DMS79 (cell line): Measurements from ENCODE around the gene SLC7A6OS.
A peak's percentile ranks its signal among the peaks of the same experiment; 100 is the strongest.

ENCODE experiments used
- DNase-seq: peaks from one replicate; lab custom pipeline; 2025; lab: John Stamatoyannopoulos, UW

The SLC7A6OS gene

DNA sequence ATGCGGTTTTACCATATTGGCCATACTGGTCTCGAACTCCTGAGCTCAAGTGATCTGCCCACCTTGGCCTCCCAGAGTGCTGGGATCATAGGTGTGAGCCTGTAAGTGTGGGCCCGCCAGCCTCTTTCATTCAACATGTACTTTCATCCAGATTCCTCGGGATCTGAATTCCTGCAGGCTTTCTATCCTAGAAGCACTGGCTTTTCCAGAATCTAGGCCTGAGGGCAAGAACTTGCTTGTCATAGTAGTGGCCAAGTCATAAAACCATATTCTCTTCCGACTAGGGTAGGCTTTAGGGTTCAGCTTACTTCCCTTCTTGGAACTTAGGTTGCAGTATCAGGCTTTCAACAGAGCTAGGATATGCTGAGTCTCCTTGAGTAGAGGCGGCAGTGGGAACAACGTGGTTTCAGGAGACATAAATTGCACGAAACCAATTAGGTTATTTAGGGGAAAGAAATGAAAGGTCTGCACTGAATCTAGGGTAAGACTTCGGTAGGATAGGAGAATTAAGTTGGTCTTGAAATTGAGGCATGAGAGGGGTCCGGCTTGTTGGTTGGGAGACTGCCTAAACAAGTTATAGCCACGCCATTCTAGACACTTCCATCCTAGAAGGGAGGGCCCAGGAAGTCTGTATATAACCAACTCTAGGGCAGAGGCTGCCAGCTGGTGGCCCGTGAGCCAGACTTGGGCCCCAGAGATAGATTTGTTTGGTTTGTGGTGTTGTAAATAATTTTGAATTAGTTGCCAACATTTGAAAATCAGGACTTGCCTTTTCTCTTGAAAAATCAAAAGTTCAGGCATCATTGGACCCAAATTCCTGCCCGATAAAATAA is 30.8 kb downstream of the SLC7A6OS start:
- DNase-seq: no peak

DNA sequence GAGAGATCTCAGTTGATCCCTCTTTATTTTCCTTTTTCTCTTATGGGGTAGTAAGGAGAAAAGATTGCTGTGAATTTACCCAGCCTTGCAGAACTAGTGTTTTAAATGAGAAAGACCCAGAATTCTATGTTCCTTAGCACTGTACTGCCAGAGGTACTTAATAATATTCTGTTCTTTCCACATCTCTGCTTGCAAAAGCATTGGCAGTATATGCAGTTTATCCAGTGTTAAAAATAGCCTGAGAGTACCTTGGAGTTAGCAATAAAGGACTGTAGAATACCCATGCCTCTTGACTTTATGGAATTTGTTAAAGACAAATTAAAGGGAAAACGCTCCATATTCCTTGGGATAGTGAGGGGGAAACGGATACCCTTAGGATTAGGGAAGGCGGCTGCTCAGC is 34.5 kb downstream of the SLC7A6OS start:
- DNase-seq: no peak

DNA sequence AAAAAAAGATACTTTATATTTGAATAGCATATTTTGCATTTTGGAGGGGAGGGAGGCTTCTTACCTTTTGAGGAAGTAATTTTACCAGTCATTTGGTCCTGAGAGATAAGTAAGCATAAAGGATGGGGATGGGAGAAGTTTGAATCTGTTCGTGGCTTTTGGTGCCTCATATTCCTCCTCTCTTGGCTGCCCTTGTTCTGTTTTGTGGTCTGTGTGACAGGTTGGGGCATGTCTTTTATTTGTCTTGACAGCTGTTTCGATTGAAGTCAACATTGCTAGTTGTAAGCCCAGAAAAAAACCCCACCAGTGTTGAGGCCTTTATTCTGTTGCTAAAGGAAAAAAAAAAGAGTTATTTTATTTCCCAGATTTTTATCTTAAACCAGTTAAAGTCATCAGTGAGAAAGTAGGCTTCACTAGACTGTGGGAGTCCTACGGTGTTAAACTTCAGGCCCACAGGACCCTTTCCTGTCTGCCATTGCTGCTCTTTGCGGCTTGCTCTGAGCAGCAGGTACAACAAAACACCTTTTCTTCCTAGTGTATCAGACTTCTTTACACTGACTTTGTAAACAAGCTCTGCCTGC is 35.0 kb downstream of the SLC7A6OS start:
- peak; percentile 48 for DNase-seq

DNA sequence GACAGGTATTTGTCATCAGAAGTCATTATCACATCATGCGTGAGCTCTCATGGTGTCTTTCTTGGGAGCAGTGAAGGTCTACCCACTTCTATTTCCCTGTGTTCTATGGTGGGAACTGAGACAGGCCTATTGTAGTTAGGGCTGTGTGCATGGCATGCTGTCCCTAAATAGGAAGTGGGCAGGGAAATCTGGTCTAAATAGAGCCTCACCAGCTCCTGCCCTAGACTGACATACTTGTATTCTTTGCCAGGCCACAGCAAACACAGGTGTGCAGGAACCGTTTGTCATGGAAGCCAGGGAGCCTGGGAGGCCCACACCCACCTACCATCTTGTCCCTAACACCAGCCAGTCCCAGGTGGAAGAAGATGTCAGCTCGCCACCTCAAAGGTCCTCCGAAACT is 36.3 kb downstream of the SLC7A6OS start:
- no peak for DNase-seq

DNA sequence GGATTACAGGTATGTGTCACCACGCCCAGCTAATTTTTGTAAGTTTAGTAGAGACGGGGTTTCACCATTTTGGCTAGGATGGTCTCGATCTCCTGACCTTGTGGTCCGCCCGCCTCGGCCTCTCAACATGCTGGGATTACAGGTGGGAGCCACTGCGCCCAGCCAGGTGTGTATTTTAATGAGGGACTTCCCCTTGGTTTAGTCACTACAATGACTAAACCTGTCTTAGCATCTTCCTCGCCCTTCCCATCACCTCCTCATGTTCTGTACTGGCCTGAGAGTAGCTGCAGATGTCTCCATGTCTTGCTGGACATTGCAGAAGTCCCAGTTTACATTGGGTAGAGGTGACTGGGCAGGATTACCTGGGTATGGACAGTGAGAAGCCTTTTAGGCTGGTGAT is 36.9 kb downstream of the SLC7A6OS start:
- DNase-seq: no peak

DNA sequence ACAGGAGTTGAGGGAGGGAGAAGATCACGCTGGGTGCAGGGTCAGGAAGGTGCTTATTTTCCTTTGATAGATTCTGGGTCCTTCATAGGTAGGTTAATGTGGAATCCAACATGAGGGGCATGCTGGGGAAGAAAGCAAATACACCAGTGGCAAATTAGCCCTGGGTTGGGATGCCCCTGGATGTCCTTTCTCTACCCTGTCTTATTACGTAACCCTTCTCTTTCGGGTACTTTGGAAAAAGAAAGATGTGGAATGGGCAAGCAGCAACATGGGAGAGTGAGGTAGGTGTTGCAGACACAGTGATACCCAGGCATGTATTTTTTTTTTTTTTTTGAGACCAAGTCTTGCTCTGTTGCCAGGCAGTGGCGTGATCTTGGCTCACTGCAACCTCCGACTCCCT is 37.3 kb downstream of the SLC7A6OS start:
- DNase-seq: no peak

DNA sequence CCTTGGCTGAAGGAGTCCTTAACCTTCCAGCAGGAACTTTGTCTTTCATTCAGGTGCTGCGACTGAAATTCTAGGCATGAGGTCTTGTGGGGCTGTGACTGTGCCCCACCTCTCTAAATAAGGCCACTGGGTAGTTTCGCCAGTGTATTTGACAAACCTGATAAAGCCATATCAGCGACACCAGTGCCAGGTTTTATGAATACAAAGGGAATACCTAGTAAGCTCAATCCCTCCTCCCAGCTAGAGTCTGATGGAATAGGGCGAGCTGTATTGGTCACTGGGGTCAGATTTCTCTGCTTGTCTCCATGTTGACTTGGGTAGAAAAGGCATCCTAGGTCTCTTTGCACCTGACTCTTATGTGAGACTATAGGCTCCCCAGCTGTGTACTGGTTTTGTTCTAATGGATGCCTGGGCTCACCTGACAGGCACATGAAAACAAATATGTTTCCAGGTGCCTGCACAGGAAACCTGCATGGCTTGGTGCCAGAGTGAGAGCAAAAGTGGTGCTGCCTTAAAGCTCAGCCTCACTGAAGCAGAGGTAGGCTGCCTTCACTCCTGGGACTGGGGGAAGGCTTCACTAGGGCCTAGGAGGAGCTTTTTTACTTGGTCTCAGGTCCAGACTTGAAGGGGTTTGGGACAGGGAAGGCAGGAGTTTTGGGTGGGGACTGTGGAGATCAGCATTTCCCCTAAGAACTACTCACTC is 38.1 kb downstream of the SLC7A6OS start:
- no peak for DNase-seq

DNA sequence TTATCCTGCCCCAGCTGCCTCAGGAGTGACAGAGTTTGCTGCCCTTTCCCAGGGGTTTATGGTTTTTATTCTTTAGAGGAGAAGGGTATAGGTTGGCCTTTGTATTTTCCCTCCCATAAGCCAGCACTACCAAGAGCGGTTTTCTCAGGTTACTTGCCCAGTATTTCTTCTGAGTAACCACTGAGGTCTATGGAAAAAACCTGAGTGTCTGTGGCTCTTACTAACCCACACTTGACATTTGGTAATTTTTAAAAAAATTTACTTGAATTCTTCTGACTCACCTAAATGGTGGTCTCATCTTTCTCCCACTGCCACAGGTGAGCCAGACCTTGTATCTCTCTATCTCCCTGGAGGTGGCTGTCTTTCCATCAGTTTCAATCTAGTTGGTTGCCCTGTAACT is 40.4 kb downstream of the SLC7A6OS start:
- DNase-seq: no peak

DNA sequence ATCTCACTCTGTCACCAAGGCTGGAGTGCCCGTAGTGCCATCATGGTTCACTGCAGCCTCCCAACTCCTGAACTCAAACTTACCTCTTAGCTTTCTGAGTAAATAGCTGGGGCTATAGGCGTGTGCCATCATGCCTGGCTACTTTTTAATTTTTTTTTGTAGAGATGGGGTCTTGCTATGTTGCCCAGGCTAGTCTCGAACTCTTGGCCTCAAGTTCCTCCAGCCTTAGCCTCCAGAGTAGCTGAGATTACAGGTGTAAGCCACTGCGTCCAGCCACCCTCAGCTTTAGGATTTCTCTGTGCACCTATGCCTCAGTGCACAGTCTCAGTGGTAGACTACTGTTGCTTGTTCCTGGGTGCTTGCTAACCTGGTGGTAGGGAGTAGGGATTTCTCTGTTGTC is 41.0 kb downstream of the SLC7A6OS start:
- DNase-seq: no peak

DNA sequence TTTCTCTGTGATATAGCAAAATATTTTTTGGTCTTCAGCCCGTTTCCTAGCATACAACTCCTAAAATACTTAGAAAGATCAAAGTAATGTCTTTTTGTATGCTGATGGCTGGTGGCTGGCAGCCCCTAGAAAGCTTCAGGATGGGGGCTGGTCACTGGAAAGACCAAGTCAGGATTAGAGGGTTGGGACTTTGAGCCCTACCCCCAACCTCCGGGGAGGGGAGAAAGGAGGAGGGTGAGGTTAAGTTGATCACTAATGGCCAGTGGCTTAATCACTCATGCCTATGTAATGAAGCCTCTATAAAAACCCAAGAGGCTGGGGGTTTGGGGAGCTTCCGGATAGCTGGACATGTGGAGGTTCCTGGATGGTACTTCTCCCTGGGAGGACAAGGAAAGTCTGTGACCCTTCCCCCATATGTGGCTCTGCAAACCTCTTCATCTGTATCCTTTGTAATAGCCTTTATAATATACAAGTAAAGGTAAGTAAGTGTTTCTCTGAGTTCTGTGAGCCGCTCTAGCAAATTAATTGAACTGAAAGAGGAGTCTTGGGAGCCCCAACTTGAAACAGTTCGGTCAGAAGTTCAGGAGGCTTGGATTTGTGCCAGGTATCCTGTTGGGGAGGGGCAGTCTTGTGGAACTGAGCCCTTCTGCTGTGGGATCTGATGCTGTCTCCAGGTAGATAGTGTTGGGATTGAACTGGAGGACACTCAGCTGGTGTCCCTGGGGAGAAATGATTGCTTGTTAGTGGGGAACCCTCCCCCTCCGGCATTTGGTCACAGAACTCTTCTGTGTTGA is 42.9 kb downstream of the SLC7A6OS start:
- DNase-seq: peak; percentile 66

DNA sequence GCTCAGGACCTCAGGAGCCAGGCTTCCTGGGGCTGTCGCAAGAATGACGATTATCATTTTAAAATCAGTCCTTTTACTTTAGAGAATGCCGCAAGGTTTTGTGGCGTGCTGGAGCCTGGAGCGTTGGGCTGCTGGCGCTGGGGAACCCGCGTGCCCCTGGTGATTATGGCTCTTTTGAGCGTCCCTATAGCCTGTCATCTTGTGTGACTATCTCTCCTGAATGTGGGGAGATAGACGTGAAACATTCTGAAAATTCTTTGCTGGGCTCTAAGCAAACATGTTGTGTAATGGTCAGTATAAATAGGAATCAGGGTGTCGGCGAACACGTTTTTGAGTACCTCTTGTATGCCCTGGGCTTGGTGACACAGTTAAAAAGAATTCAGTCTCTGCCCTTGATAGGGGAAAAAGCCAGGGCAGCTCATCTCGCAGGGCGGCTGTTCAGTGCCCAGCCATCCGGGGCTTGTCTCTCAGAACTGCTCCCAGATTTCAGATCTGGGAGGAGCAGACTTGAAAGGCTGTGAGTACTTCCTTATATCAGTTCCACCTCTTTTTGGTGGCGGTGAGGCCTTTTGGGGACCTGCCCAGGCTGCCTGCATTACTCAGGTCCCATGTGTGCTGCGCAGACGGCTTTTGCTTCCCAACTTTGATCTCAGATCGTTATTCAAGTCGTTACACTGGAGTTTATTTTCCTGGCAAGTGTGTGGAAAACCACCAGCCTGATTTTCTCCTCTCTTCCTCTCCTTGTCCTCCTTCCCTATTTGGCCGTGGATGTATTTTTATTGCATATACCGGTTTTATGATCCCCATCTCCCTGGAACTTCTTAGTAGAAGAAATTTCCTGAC is 45.4 kb downstream of the SLC7A6OS start:
- no peak for DNase-seq

DNA sequence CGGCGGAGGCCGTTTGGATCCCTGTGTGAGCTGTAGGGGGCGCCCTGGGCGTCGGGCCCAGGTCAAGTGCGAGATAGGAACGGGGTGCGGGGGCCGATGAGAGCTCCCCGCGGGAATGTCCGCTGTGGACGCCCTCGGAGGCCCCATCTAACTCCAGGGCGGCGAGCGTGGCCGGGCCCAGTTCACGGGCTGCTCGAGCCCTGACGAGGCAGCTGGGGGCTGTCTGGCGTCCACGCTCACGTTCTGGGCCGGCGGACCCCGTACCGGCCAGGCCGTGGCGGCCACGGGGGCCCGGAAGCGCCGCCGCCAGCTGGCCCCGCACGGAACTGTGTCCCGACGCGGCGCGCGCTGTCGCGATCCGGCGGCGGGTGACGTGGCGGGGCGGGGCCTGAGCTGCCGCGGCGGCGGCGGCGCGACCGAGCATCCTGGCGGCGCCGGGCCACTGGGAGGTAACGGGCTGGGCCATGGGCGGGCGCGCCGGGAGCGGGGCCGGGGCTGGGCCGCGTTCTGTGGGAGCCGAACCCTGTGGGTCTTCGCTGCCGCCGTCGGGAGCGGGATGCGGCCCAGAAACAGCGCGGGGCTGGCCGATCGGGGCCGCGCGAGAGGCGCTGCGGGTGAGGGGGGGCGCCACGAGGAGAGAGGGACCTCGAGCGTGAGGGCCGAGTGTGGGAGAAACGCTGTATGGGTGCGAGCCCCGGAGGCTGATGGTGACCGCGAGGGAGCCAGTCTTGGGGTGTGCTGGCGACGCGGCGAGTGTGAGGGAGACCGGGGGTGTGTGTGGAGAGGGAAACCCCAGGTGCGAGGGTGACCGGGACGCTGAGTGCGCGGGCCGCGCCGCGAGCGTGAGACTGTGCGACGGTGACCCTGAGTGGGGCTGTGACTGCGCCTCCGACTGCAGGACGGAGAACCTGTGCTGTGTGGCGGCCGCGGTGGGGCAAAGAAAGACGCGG is 46.3 kb downstream of the SLC7A6OS start, which contains the start of gene SLC7A6:
SLC7A6 (plus strand) TSS at position 399 of the 950 bp plus-strand sequence. CDS start 10,201 bp downstream, outside the sequence.
- no peak for DNase-seq

DNA sequence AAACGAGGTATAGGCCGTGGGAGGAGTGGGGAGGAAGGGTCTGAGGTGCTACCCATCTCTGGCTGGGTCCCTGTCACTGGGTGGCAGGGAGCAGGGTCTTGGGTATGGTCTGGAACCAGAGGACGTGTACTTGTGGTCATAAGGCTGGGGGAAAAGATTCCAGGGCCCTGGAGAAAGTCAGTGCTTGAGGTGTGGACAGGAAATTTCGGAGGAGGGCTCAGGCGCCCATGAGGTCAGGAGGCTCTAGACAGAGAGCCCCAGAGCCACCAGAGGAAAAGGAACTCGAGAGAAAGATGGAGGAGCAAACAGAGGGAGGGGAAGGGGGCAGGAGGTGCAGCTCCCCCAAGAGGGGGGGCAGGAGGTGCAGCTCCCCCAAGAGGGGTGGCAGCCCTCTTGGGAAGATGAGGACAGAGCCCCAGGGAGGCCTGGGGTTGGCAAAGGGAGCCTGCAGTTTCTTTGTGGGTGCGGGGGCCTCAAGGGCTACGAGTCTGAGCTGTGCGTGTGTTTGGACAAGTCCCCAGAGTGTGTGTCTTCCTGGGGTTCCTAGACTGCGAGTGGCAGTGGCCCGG is 47.1 kb downstream of the SLC7A6OS start:
- DNase-seq: no peak

DNA sequence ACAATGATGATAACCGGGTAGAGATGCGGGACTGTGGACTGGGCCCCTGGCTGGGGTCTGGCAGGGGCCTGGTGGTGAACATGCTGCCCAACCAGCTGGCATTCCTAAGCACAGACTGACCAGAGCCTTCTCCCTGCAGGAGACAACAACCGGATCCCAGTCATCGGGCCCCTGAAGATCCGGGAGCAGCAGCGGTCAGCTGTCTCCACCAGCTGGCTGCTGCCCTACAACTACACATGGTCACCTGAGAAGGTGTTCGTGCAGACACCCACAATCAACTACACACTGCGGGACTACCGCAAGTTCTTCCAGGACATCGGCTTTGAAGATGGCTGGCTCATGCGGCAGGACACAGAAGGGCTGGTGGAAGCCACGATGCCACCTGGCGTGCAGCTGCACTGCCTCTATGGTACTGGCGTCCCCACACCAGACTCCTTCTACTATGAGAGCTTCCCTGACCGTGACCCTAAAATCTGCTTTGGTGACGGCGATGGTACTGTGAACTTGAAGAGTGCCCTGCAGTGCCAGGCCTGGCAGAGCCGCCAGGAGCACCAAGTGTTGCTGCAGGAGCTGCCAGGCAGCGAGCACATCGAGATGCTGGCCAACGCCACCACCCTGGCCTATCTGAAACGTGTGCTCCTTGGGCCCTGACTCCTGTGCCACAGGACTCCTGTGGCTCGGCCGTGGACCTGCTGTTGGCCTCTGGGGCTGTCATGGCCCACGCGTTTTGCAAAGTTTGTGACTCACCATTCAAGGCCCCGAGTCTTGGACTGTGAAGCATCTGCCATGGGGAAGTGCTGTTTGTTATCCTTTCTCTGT is 51.5 kb downstream of the SLC7A6OS start:
- no peak for DNase-seq

DNA sequence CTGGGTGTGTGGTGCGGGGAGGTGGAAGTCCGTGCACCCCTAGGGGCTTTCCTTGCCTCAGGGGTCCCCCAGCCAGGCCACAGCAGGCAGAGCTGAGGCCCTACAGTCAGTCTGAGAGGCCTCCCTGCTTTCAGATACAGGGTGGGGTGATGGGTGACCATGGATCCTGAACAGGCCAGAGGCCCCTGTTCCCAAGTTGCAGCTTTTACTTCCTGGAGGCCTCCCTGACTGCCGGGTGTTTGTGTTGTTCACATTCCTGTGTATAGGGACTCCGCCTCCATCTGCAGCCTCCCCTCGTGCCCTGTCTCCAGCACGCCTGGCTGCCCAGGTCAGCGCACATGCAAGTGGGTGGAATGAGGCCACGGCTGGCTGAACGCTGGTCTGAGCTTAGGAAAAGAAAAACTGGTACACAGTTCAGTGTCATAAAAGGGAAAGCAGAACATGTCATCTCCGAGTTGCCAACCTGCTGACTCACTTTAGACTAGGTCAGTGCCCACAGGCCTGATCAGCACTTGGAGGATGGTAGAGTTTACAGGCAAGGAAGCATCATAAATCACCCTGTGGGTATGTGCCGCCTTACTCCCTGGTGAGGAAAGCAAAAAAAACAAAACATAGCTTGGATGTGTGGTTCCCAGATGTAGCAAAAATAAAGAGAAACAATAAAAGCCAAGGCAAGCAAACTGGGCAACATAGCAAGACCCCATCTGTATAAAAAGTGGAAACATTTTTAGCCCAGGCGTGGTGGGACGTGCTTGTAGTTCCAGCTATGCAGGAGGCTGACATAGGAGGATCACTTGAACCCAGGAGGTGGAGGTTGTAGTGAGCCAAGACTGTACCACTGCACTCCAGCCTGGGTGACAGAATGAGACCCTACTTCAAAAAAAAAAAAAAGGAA is 52.6 kb downstream of the SLC7A6OS start:
- no peak for DNase-seq

DNA sequence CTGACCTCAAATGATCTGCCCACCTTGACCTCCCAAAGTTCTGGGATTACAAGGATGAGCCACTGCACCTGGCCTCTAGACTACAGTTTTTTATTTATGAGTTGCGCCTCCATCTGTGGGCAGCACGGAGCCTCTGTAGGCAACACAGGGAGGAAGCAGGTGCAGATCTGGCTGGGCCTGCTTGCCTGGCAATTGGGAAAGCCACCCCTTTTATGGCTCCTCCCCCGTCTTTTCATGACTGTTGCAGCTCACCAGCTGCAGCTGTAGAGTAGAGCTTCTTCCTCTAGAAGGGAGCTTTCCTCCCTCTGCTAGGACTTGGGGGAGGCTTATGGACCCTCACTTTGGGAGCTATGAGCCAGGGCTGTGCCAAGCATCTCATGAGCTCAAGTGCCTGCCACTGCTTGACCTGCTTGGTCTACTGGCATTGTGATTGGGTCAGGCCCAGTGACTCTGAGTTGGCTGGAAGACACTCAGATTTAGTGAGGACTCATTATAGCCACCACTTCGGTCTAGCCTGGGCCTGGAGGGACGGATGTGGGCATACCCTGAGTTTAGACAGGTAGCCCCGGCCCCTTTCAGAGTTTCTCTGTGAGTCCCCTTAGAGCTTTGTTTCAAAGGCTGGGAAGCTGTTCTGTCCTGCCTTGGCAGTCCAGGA is 53.4 kb downstream of the SLC7A6OS start:
- DNase-seq: no peak

DNA sequence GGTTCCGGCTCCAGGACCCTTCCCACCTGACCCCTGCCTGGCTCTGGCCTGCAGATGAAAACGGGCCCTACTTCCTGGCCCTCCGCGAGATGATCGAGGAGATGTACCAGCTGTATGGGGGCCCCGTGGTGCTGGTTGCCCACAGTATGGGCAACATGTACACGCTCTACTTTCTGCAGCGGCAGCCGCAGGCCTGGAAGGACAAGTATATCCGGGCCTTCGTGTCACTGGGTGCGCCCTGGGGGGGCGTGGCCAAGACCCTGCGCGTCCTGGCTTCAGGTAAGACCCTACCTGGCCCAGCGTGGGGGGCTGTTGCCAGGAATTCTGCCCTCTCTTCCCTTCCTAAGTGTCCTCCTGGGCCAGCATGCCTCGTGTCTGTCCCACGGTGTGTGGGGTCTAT is 55.0 kb downstream of the SLC7A6OS start:
- DNase-seq: no peak
